ENCODE data around the gene SLC7A11.

SLC7A11 gene

GRCh38 chr4:138226351-138226750 lies 15.8 kb downstream of the SLC7A11 start:
- CTCF ChIA-PET: no interaction called here
- no peak for TF ChIP-seq HDGF (IDR thresholded peaks at IDR 0.05; ENCODE audit: borderline replicate concordance)
- no peak for TF ChIP-seq BHLHE40 (IDR thresholded peaks at IDR 0.05; ENCODE audit: borderline replicate concordance)
- TF ChIP-seq CTBP1 (IDR thresholded peaks at IDR 0.05; ENCODE audit: borderline replicate concordance): no peak
- no peak for TF ChIP-seq ARNT (IDR thresholded peaks at IDR 0.05)
- no peak for TF ChIP-seq L3MBTL2 (conservative IDR thresholded peaks at IDR 0.05)
- TF ChIP-seq SP1 (IDR thresholded peaks at IDR 0.05): no peak
- TF ChIP-seq FOXM1 (IDR thresholded peaks at IDR 0.05; ENCODE audit: borderline replicate concordance): no peak
- no peak for TF ChIP-seq LEF1 (IDR thresholded peaks at IDR 0.05; ENCODE audit: borderline replicate concordance)
- no peak for TF ChIP-seq ELF4 (IDR thresholded peaks at IDR 0.05)
- POLR2A ChIA-PET: no interaction called here
- no peak for DNase-seq (ENCODE audit: extremely low spot score)

- CTCF ChIA-PET: no interaction called here
- no peak for DNase-seq (ENCODE audit: extremely low spot score)
- POLR2A ChIA-PET: no interaction called here
- TF ChIP-seq BHLHE40 (IDR thresholded peaks at IDR 0.05; ENCODE audit: borderline replicate concordance): no peak
- no peak for TF ChIP-seq ZNF384 (IDR thresholded peaks at IDR 0.05)
- TF ChIP-seq L3MBTL2 (conservative IDR thresholded peaks at IDR 0.05): no peak
- no peak for TF ChIP-seq HDGF (IDR thresholded peaks at IDR 0.05; ENCODE audit: borderline replicate concordance)
- no peak for TF ChIP-seq ARNT (IDR thresholded peaks at IDR 0.05)
- TF ChIP-seq SP1 (IDR thresholded peaks at IDR 0.05): no peak
Observed at GRCh38 chr4:138225477-138225876, 16.7 kb downstream of the SLC7A11 start.

- ChIA-PET POLR2A (no interaction called here), CTCF (no interaction called here)
- DNase-seq (ENCODE audit: extremely low spot score): no peak
- TF ChIP-seq FOXA1 (IDR thresholded peaks at IDR 0.05): no peak
- no peak for TF ChIP-seq PKNOX1 (IDR thresholded peaks at IDR 0.05)
- no peak for TF ChIP-seq FOXM1 (IDR thresholded peaks at IDR 0.05; ENCODE audit: borderline replicate concordance)
- TF ChIP-seq TARDBP (IDR thresholded peaks at IDR 0.05): no peak
- TF ChIP-seq ARNT (IDR thresholded peaks at IDR 0.05): no peak
- no peak for TF ChIP-seq BHLHE40 (IDR thresholded peaks at IDR 0.05; ENCODE audit: borderline replicate concordance)
- TF ChIP-seq HDGF (IDR thresholded peaks at IDR 0.05; ENCODE audit: borderline replicate concordance): no peak
- no peak for TF ChIP-seq SP1 (IDR thresholded peaks at IDR 0.05)
- TF ChIP-seq ELF4 (IDR thresholded peaks at IDR 0.05): no peak
- no peak for TF ChIP-seq FOXK2 (IDR thresholded peaks at IDR 0.05)
- no peak for TF ChIP-seq LEF1 (IDR thresholded peaks at IDR 0.05; ENCODE audit: borderline replicate concordance)
- TF ChIP-seq L3MBTL2 (conservative IDR thresholded peaks at IDR 0.05): no peak
- no peak for TF ChIP-seq ZNF384 (IDR thresholded peaks at IDR 0.05)
- TF ChIP-seq SUZ12 (IDR thresholded peaks at IDR 0.05): no peak
- no peak for TF ChIP-seq NFRKB (IDR thresholded peaks at IDR 0.05)
- no peak for TF ChIP-seq CTBP1 (IDR thresholded peaks at IDR 0.05; ENCODE audit: borderline replicate concordance)
Observed at GRCh38 chr4:138224614-138225013, 17.5 kb downstream of the SLC7A11 start.

- ChIA-PET POLR2A (no interaction called here), CTCF (no interaction called here)
- no peak for TF ChIP-seq ARNT (IDR thresholded peaks at IDR 0.05)
- no peak for TF ChIP-seq BHLHE40 (IDR thresholded peaks at IDR 0.05; ENCODE audit: borderline replicate concordance)
- TF ChIP-seq L3MBTL2 (conservative IDR thresholded peaks at IDR 0.05): no peak
- no peak for TF ChIP-seq HDGF (IDR thresholded peaks at IDR 0.05; ENCODE audit: borderline replicate concordance)
- TF ChIP-seq FOXA1 (IDR thresholded peaks at IDR 0.05): no peak
- no peak for TF ChIP-seq SUZ12 (IDR thresholded peaks at IDR 0.05)
- TF ChIP-seq SP1 (IDR thresholded peaks at IDR 0.05): no peak
- no peak for TF ChIP-seq CTBP1 (IDR thresholded peaks at IDR 0.05; ENCODE audit: borderline replicate concordance)
- TF ChIP-seq PKNOX1 (IDR thresholded peaks at IDR 0.05): no peak
- TF ChIP-seq NFRKB (IDR thresholded peaks at IDR 0.05): no peak
- no peak for TF ChIP-seq ELF4 (IDR thresholded peaks at IDR 0.05)
- TF ChIP-seq FOXK2 (IDR thresholded peaks at IDR 0.05): no peak
- no peak for TF ChIP-seq LEF1 (IDR thresholded peaks at IDR 0.05; ENCODE audit: borderline replicate concordance)
- no peak for TF ChIP-seq FOXM1 (IDR thresholded peaks at IDR 0.05; ENCODE audit: borderline replicate concordance)
- TF ChIP-seq TARDBP (IDR thresholded peaks at IDR 0.05): no peak
- no peak for TF ChIP-seq ZNF384 (IDR thresholded peaks at IDR 0.05)
- no peak for DNase-seq (ENCODE audit: extremely low spot score)
Observed at GRCh38 chr4:138223231-138223910, 18.8 kb downstream of the SLC7A11 start.

- CTCF ChIA-PET: interaction anchor here (0.5 kb wide), 1 partner anchor 32 kb away, joined by 5 read pairs; no protein-coding TSS in a partner anchor
- peak; percentile 7 for DNase-seq (ENCODE audit: extremely low spot score)
- POLR2A ChIA-PET: no interaction called here
- TF ChIP-seq FOXM1 (IDR thresholded peaks at IDR 0.05; ENCODE audit: borderline replicate concordance): no peak
- no peak for TF ChIP-seq FOXK2 (IDR thresholded peaks at IDR 0.05)
- no peak for TF ChIP-seq FOXA1 (IDR thresholded peaks at IDR 0.05)
- TF ChIP-seq L3MBTL2 (conservative IDR thresholded peaks at IDR 0.05): no peak
- TF ChIP-seq BHLHE40 (IDR thresholded peaks at IDR 0.05; ENCODE audit: borderline replicate concordance): no peak
- TF ChIP-seq SP1 (IDR thresholded peaks at IDR 0.05): no peak
- no peak for TF ChIP-seq ARNT (IDR thresholded peaks at IDR 0.05)
- no peak for TF ChIP-seq ELF4 (IDR thresholded peaks at IDR 0.05)
- TF ChIP-seq CTBP1 (IDR thresholded peaks at IDR 0.05; ENCODE audit: borderline replicate concordance): no peak
- TF ChIP-seq TARDBP (IDR thresholded peaks at IDR 0.05): no peak
- no peak for TF ChIP-seq PKNOX1 (IDR thresholded peaks at IDR 0.05)
- no peak for TF ChIP-seq HDGF (IDR thresholded peaks at IDR 0.05; ENCODE audit: borderline replicate concordance)
- TF ChIP-seq NFRKB (IDR thresholded peaks at IDR 0.05): no peak
- TF ChIP-seq LEF1 (IDR thresholded peaks at IDR 0.05; ENCODE audit: borderline replicate concordance): no peak
- no peak for TF ChIP-seq ZNF384 (IDR thresholded peaks at IDR 0.05)
Observed at GRCh38 chr4:138222046-138222445, 20.1 kb downstream of the SLC7A11 start.

- DNase-seq (ENCODE audit: extremely low spot score): no peak
- POLR2A ChIA-PET: no interaction called here
- TF ChIP-seq L3MBTL2 (conservative IDR thresholded peaks at IDR 0.05) (no peak), FOXK2 (IDR thresholded peaks at IDR 0.05) (no peak), ELF4 (IDR thresholded peaks at IDR 0.05) (no peak), BHLHE40 (IDR thresholded peaks at IDR 0.05; ENCODE audit: borderline replicate concordance) (no peak), ARNT (IDR thresholded peaks at IDR 0.05) (no peak), TARDBP (IDR thresholded peaks at IDR 0.05) (no peak), NFRKB (IDR thresholded peaks at IDR 0.05) (no peak), LEF1 (IDR thresholded peaks at IDR 0.05; ENCODE audit: borderline replicate concordance) (no peak), ZNF384 (IDR thresholded peaks at IDR 0.05) (no peak), FOXM1 (IDR thresholded peaks at IDR 0.05; ENCODE audit: borderline replicate concordance) (no peak), HDGF (IDR thresholded peaks at IDR 0.05; ENCODE audit: borderline replicate concordance) (no peak), SUZ12 (IDR thresholded peaks at IDR 0.05) (no peak)
- CTCF ChIA-PET: no interaction called here
Observed at GRCh38 chr4:138218976-138219375, 23.2 kb downstream of the SLC7A11 start.
